Ovary (tissue), 3 donors: ENCODE results near the gene NDOR1.

Experiments used
- CTCF ChIP-seq, 3 donors: fragments of 450-650 bp in 2 of 3; fragments of 200-600 bp in 1 of 3; IDR thresholded peaks; one replicate each; pipeline versions ENCODE4 v1.5.1 to v1.8.0; 2016 to 2022; ENCODE audit warnings: antibody characterized with exemption in 3 of 3, mild to moderate bottlenecking in 1 of 3
- POLR2A ChIP-seq: fragments of 450-650 bp; IDR thresholded peaks from one replicate; pipeline ENCODE4 v1.6.1; 2017; ENCODE audit warnings: antibody characterized with exemption, mild to moderate bottlenecking, moderate library complexity
- donor health status: DM: no; HTN: no; CAD: no.

- TF ChIP-seq CTCF (IDR thresholded peaks at IDR 0.05) (no peak), POLR2A (no peak)
Observed at GRCh38 chr9:137199411-137200121, 5.9 kb upstream of the NDOR1 start.
